ENCODE measurements around the gene TET3.

DNA sequence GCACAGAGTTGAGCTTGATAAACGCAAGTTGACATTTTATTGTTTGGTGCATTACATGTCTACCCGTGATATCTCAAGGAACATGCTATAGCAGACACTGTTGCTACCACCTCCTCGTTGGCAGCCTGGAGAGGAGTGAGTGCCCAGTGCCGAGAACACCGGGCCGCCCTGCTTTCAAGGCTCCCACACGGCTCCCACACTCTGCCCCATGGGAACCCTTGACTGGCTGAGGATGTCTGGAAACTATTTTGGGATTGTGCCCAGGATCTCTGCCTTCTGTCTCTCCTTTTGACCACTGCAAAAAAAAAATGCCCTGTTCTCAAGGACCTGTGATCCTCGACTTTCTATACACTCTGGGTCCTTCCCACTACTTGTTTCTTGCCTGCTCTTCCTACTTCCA is 21.1 kb downstream of the TET3 start:
- TF ChIP-seq, protein P1, sequence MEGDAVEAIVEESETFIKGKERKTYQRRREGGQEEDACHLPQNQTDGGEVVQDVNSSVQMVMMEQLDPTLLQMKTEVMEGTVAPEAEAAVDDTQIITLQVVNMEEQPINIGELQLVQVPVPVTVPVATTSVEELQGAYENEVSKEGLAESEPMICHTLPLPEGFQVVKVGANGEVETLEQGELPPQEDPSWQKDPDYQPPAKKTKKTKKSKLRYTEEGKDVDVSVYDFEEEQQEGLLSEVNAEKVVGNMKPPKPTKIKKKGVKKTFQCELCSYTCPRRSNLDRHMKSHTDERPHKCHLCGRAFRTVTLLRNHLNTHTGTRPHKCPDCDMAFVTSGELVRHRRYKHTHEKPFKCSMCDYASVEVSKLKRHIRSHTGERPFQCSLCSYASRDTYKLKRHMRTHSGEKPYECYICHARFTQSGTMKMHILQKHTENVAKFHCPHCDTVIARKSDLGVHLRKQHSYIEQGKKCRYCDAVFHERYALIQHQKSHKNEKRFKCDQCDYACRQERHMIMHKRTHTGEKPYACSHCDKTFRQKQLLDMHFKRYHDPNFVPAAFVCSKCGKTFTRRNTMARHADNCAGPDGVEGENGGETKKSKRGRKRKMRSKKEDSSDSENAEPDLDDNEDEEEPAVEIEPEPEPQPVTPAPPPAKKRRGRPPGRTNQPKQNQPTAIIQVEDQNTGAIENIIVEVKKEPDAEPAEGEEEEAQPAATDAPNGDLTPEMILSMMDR (conservative IDR thresholded peaks at IDR 0.05 in 1 of 2, IDR thresholded peaks at IDR 0.05 in 1 of 2; ENCODE audit: low read depth in 1 of 2, low read length in 2 of 2) = no peak
- no peak for TF ChIP-seq EZH2 (IDR thresholded peaks at IDR 0.05; ENCODE audit: low read length, missing control alignments)
